ENCODE results near the gene NXPH4.
A peak's percentile ranks its signal among the peaks of the same experiment; 100 is the strongest.

The NXPH4 gene

DNA sequence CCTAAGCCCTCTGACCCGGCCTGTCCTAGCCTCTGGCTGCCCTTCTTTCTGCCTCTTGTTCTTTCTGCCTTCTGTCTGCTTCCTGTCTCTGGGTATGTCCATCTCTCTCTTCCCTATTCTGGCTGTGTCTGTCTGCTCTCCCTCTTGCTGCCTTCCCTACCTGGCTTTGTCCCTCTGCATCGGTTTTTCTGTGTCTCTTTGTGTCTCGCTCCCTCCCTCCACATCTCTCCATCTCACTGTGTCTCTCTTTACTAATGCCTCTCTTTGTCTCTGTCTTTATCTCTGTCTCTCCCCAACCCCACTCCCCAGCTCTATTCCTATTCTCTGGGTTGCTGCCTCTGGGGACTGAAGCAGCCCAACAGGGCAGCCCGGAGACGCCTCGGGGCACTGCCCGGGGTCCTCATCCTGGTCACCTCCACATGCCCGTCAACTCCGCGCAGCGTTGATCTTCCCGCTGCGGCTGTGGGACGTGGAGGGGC lies 23.0 kb downstream of the NXPH4 start:
- TF ChIP-seq, protein P1, sequence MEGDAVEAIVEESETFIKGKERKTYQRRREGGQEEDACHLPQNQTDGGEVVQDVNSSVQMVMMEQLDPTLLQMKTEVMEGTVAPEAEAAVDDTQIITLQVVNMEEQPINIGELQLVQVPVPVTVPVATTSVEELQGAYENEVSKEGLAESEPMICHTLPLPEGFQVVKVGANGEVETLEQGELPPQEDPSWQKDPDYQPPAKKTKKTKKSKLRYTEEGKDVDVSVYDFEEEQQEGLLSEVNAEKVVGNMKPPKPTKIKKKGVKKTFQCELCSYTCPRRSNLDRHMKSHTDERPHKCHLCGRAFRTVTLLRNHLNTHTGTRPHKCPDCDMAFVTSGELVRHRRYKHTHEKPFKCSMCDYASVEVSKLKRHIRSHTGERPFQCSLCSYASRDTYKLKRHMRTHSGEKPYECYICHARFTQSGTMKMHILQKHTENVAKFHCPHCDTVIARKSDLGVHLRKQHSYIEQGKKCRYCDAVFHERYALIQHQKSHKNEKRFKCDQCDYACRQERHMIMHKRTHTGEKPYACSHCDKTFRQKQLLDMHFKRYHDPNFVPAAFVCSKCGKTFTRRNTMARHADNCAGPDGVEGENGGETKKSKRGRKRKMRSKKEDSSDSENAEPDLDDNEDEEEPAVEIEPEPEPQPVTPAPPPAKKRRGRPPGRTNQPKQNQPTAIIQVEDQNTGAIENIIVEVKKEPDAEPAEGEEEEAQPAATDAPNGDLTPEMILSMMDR (conservative IDR thresholded peaks at IDR 0.05): no peak
- peak overlapping the region; percentile 87 for H3K27ac ChIP-seq

DNA sequence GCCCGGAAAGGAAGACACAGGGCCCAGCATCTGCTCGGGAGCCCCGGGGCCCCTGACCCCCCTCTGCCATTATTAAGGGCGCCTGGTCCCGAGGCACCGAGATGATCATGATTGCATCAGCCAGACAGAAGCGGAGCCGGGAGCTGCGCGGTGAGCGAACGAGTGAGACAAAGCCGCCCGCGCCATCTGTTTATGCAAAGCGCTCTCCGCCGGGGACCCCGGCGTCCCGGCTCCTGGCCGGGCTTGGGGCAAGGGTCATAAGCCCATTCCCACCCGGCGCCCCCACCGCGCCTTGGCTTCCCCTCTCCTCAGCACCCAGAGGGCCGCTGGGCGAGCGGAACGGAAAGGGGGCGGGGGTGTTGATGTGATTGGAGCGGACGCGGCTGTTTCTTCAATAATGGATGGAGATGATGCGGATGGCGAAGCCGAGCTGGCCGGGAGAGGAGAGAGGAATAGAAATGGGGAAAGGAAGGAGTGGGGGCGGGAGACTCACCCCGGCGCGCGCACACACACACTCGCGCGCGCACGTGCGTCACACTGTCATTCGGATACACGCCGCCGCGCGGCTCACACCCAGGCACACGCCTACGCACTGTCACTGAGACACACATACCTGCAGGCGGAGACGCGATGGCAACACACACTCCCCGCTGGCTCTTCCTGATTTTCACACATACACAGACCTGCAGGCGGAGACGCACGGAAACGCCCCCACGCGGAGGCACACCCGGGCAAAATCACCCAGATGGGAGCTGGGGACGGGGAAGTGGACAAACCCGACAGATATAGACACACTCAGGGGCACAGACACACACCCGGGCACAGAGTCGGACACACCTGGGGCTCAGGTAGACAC lies 23.7 kb downstream of the NXPH4 start:
- TF ChIP-seq, protein P1 (conservative IDR thresholded peaks at IDR 0.05): no peak; the same call in 1 of the 2 replicates
- H3K27ac ChIP-seq: peak overlapping the region; percentile 87

DNA sequence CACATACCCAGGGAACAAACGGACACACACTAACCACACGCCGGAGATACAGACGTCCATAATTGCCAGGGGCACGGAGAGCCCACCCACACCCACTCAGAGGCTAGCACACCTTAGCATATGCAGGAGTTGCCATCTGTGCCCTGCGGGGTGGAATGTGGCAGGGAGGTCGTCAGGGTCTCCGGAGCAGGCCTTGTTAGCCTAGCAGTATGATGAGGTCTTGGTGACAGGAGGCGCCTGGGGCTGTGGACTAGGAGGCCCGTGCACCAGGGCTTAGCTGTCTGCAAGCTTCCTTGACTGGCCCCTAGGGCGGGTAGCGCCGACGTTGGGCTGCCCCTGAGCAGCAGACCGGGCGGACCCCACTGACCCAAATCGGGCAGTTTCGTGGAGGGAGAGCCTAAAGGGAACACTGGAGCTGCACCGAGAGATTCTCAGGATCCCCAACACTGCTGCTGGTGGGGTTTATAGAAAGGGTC lies 24.4 kb downstream of the NXPH4 start:
- TF ChIP-seq, protein P1 (conservative IDR thresholded peaks at IDR 0.05): 0 out of 2 replicates have a peak, but pooled peaks have one; percentile 5
- H3K27ac ChIP-seq: peak overlapping the region; percentile 87

DNA sequence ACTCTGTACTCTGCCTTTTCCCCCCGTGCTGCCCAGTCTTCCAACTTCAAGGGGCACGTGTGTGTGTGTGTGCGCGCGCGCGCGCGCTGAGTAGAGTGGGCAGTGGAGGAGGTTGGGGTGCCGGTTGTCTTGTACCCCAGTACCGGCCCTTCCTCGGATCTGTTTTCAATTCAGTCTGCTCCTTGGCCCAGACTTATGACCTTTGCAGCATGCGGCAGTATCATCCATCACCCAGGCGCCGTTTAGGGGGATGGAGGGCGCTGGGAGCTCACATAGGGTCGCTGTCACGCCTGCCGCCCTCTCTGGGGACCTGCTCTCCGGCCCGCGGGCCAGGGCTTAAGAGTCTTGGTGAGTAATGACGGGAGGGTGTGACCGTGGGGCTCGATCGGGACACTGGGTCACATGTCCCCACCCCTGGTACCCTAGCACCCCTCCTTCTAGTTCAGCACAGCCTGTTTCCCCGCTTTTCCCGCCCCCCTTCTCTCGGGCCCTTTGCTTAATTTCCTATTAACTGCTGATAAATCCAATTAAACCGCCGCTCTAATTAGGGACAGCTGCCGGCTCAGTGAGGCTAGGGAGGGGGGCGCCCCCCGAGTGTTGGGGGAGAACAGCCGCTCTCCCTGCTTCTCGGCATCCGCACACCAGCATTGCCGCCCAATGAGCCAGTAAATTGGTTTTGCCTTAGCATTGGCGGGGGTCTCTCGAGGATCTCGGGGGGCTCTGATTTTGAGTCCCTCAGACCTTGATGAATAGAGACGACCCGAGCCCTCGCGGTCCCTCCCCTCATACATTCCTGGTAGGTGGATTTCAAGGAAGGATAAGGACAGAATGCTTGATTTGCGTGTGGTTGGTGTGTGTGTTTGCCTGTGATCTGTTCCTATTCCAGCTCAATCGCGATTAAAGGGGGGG lies 25.1 kb downstream of the NXPH4 start:
- H3K27ac ChIP-seq: peak overlapping the region; percentile 87
- TF ChIP-seq, protein P1 (conservative IDR thresholded peaks at IDR 0.05): no peak

DNA sequence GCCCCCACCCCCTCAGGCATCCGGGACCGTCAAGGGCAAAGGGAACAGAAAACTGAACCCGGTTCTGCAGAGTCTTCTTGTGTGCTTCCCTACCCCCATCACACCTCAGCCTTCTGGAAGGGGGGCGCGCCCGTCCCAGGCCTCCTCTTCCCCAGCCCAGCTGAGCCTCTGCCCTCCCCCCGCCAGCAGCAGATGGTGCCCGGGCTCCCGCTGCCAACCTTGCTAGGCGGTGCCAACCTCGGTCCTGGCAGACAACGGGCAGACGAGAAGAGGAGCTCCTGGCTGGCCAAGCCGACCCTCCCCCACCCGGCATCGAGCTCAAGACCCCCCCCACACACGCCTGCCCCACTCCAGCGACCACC lies 25.7 kb downstream of the NXPH4 start:
- peak overlapping the region; percentile 69 for H3K27ac ChIP-seq
- TF ChIP-seq, protein P1 (conservative IDR thresholded peaks at IDR 0.05): no peak

DNA sequence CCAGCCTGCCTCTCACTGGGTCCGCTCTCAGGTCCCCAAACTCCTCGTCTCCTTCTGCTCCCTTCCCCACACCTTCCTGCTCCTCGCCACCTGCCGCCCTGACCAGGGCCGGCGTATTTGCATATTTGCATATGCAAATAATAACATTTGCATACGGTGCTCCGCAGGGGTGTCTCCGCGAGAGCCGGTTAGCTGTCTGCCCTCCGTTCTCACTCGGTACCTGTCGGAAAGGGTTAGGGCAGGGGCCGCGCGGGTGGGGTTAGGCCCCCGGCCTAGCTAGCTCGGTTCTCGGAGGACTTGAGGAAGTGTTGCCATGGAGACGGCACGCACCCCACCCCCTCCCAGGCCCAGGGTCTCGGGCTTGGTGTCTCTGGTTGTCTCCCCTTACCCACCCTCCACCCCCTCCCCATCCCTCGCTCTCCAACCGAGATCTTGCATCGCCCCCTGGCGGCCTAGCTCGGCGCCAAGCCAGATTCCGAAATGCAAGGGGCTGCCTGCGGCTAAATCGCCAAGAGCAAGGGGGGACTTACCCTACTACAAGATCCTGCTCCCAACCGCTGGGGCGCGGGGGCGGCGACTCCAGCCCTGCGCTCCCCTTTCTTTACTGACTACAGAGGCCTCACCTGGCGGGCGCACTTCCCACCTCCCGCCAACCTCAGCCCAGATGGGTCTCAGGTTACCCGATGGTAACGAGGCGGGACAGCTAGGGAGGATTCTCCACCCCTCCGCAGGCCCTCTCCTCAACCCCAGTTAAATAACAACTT lies 26.3 kb downstream of the NXPH4 start:
- H3K27ac ChIP-seq: peak overlapping the region; percentile 69
- TF ChIP-seq, protein P1 (conservative IDR thresholded peaks at IDR 0.05): peak; percentile 72
